ENCODE results near the gene ARHGEF5. TPM values are rescaled to one million over a fixed set of nuclear protein-coding genes. Genes with fewer than 3 reads are reported as not detected.
"Not testable (repeated sequence)": the region's sequence is repeated elsewhere in the genome, so short reads cannot be mapped to it uniquely, and the experiment has no call there.

The ARHGEF5 gene
- polyA plus RNA-seq (2012; ENCODE audit: insufficient read depth, insufficient read length) = not detected

- DNase-seq (ENCODE audit: low read depth, low spot score); H3K4me3 ChIP-seq (ENCODE audit: low read length): not testable (repeated sequence)
Measured at GRCh38 chr7:144355176-144355822, at the start of gene ARHGEF5. Gene ARHGEF5, plus strand, starts transcription at chr7:144355402. Its CDS starts 7,268 bp downstream, at chr7:144362670.

- not testable (repeated sequence) for DNase-seq (ENCODE audit: low read depth, low spot score); H3K4me3 ChIP-seq (ENCODE audit: low read length)
Measured at GRCh38 chr7:144309702-144310101, 45.5 kb upstream of the ARHGEF5 start.

GRCh38 chr7:144311218-144311617 is 44.0 kb upstream of the ARHGEF5 start:
- not testable (repeated sequence) for DNase-seq (ENCODE audit: low read depth, low spot score); H3K4me3 ChIP-seq (ENCODE audit: low read length)

GRCh38 chr7:144311872-144312469 is 43.2 kb upstream of the ARHGEF5 start, which contains the start of gene OR2A1:
Gene OR2A1, plus strand, starts transcription at chr7:144312419. Its CDS starts 5,706 bp downstream, at chr7:144318125.
- DNase-seq (ENCODE audit: low read depth, low spot score); H3K4me3 ChIP-seq (ENCODE audit: low read length): not testable (repeated sequence)

- not testable (repeated sequence) for H3K4me3 ChIP-seq (ENCODE audit: low read length); DNase-seq (ENCODE audit: low read depth, low spot score)
Measured at GRCh38 chr7:144317537-144317936, 37.7 kb upstream of the ARHGEF5 start.

GRCh38 chr7:144319547-144319946 is 35.7 kb upstream of the ARHGEF5 start:
- not testable (repeated sequence) for H3K4me3 ChIP-seq (ENCODE audit: low read length); DNase-seq (ENCODE audit: low read depth, low spot score)

GRCh38 chr7:144321677-144322206 is 33.5 kb upstream of the ARHGEF5 start:
- not testable (repeated sequence) for H3K4me3 ChIP-seq (ENCODE audit: low read length); DNase-seq (ENCODE audit: low read depth, low spot score)

GRCh38 chr7:144323359-144323758 is 31.8 kb upstream of the ARHGEF5 start:
- DNase-seq (ENCODE audit: low read depth, low spot score); H3K4me3 ChIP-seq (ENCODE audit: low read length): not testable (repeated sequence)

- H3K4me3 ChIP-seq (ENCODE audit: low read length); DNase-seq (ENCODE audit: low read depth, low spot score): not testable (repeated sequence)
Measured at GRCh38 chr7:144325868-144326267, 29.3 kb upstream of the ARHGEF5 start.

- not testable (repeated sequence) for DNase-seq (ENCODE audit: low read depth, low spot score); H3K4me3 ChIP-seq (ENCODE audit: low read length)
Measured at GRCh38 chr7:144330044-144330443, 25.2 kb upstream of the ARHGEF5 start.

- DNase-seq (ENCODE audit: low read depth, low spot score); H3K4me3 ChIP-seq (ENCODE audit: low read length): not testable (repeated sequence)
Measured at GRCh38 chr7:144331221-144331995, 23.8 kb upstream of the ARHGEF5 start.

GRCh38 chr7:144331996-144332288 is 23.3 kb upstream of the ARHGEF5 start:
- H3K4me3 ChIP-seq (ENCODE audit: low read length) = not testable (repeated sequence)

GRCh38 chr7:144348625-144349024 is 6.6 kb upstream of the ARHGEF5 start:
- H3K4me3 ChIP-seq (ENCODE audit: low read length); DNase-seq (ENCODE audit: low read depth, low spot score): not testable (repeated sequence)

More at GRCh38 chr7:144331996-144332288, 23.3 kb upstream of the ARHGEF5 start:
- not testable (repeated sequence) for DNase-seq (ENCODE audit: low read depth, low spot score)

- H3K4me3 ChIP-seq (ENCODE audit: low read length) = not testable (repeated sequence)
Measured at GRCh38 chr7:144351667-144352066, 3.5 kb upstream of the ARHGEF5 start.

GRCh38 chr7:144356185-144356584 is 983 bp downstream of the ARHGEF5 start:
- H3K4me3 ChIP-seq (ENCODE audit: low read length); DNase-seq (ENCODE audit: low read depth, low spot score): not testable (repeated sequence)

More at GRCh38 chr7:144351667-144352066, 3.5 kb upstream of the ARHGEF5 start:
- not testable (repeated sequence) for DNase-seq (ENCODE audit: low read depth, low spot score)

- not testable (repeated sequence) for DNase-seq (ENCODE audit: low read depth, low spot score); H3K4me3 ChIP-seq (ENCODE audit: low read length)
Measured at GRCh38 chr7:144356860-144357259, 1.7 kb downstream of the ARHGEF5 start.

GRCh38 chr7:144362061-144362460 is 6.9 kb downstream of the ARHGEF5 start:
- DNase-seq (ENCODE audit: low read depth, low spot score); H3K4me3 ChIP-seq (ENCODE audit: low read length): not testable (repeated sequence)

- DNase-seq (ENCODE audit: low read depth, low spot score) = not testable (repeated sequence)
Measured at GRCh38 chr7:144365523-144365922, 10.3 kb downstream of the ARHGEF5 start.

GRCh38 chr7:144367250-144367649 is 12.0 kb downstream of the ARHGEF5 start:
- not testable (repeated sequence) for H3K4me3 ChIP-seq (ENCODE audit: low read length); DNase-seq (ENCODE audit: low read depth, low spot score)

More at GRCh38 chr7:144365523-144365922, 10.3 kb downstream of the ARHGEF5 start:
- H3K4me3 ChIP-seq (ENCODE audit: low read length) = not testable (repeated sequence)

Measured in Jurkat, Clone E6-1 (cell line).